ENCODE results near the gene TMED8.

GRCh38 chr14:77400216-77400615, 23.3 kb upstream of the TMED8 start:
- no peak for TF ChIP-seq CTCF (IDR thresholded peaks at IDR 0.05)
- TF ChIP-seq EP300 (IDR thresholded peaks at IDR 0.05): no peak
- TF ChIP-seq POLR2A (IDR thresholded peaks at IDR 0.05): no peak

Data from ovary (tissue), 3 donors.